GM20431 (cell line): ENCODE measurements around the gene FAM227A.

Experiments used
- in situ Hi-C: fragments of 300-500 bp; cut with MseI, MboI; formaldehyde crosslinking; loops from one replicate; pipeline ENCODE4 v1.15.0; 2020; ENCODE audit warnings: low sequenced_read_pairs; ENCODE audit not compliant: unreplicated experiment

The FAM227A gene

GRCh38 chr22:38656256-38657044 is at the start of gene FAM227A, which contains the start of gene CBY1:
Gene FAM227A (minus strand): TSS chr22:38656392. CDS start chr22:38650168, 6,224 bp downstream.
Gene CBY1 (plus strand): TSS chr22:38656638. CDS start chr22:38668055, 11,417 bp downstream.
- in situ Hi-C loops = no loop called here

- in situ Hi-C loops = no loop called here
Observed at GRCh38 chr22:38705235-38706100, 49.3 kb upstream of the FAM227A start, which contains the start of gene GTPBP1. Gene GTPBP1 (plus strand): TSS chr22:38705944. CDS start chr22:38705956, 12 bp downstream.

GRCh38 chr22:38704654-38705234 is 48.6 kb upstream of the FAM227A start:
- in situ Hi-C loops = no loop called here

- in situ Hi-C loops = no loop called here
Observed at GRCh38 chr22:38700789-38701628, 44.8 kb upstream of the FAM227A start, which contains the start of gene JOSD1. Gene JOSD1 (minus strand): TSS chr22:38700943. CDS start chr22:38699987, 956 bp downstream.

GRCh38 chr22:38700270-38700788 is 44.1 kb upstream of the FAM227A start:
- in situ Hi-C loops = no loop called here

- in situ Hi-C loops = no loop called here
Observed at GRCh38 chr22:38699784-38700183, 43.6 kb upstream of the FAM227A start.

- in situ Hi-C loops = no loop called here
Observed at GRCh38 chr22:38699143-38699542, 43.0 kb upstream of the FAM227A start.

GRCh38 chr22:38698407-38699094 is 42.4 kb upstream of the FAM227A start:
- in situ Hi-C loops = no loop called here

- in situ Hi-C loops = no loop called here
Observed at GRCh38 chr22:38697425-38698089, 41.4 kb upstream of the FAM227A start.

GRCh38 chr22:38696606-38697424 is 40.6 kb upstream of the FAM227A start:
- in situ Hi-C loops = no loop called here

- in situ Hi-C loops = no loop called here
Observed at GRCh38 chr22:38694940-38695339, 38.7 kb upstream of the FAM227A start.

- in situ Hi-C loops = no loop called here
Observed at GRCh38 chr22:38694049-38694448, 37.9 kb upstream of the FAM227A start.

GRCh38 chr22:38689651-38690050 is 33.5 kb upstream of the FAM227A start:
- in situ Hi-C loops = no loop called here

- in situ Hi-C loops = no loop called here
Observed at GRCh38 chr22:38685761-38686160, 29.6 kb upstream of the FAM227A start.

GRCh38 chr22:38684895-38685294 is 28.7 kb upstream of the FAM227A start:
- in situ Hi-C loops = no loop called here

GRCh38 chr22:38681582-38682335 is 25.6 kb upstream of the FAM227A start, which contains the start of gene TOMM22:
Gene TOMM22 (plus strand): TSS chr22:38681957. CDS start chr22:38681979, 22 bp downstream.
- in situ Hi-C loops = no loop called here

- in situ Hi-C loops = no loop called here
Observed at GRCh38 chr22:38675833-38676232, 19.6 kb upstream of the FAM227A start.
